ENCODE results near the gene KRTAP4-5.
"Not testable (repeated sequence)": the region's sequence is repeated elsewhere in the genome, so short reads cannot be mapped to it uniquely, and the experiment has no call there.

KRTAP4-5 gene

GRCh38 chr17:41121742-41122141 is 27.9 kb downstream of the KRTAP4-5 start:
- no peak for TF ChIP-seq CTCF (IDR thresholded peaks at IDR 0.05; ENCODE audit: low read depth, low read length)
- H3K79me2 ChIP-seq (ENCODE audit: low read length), result no peaks in the 10 kb centered on the region
- no peaks in the 10 kb centered on the region for H3K4me1 ChIP-seq (ENCODE audit: low read length)
- H4K20me1 ChIP-seq (ENCODE audit: insufficient read depth, low read length), result no peaks in the 10 kb centered on the region
- H3K27ac ChIP-seq (ENCODE audit: low read length), result no peak overlapping the region
- peaks cover 9% of the 10 kb centered on the region; the same call in 1 of the 2 replicates for H3K27me3 ChIP-seq (ENCODE audit: low read depth, low read length)
- no peaks in the 10 kb centered on the region for H3K9me3 ChIP-seq (ENCODE audit: insufficient read depth, low read length)
- H3K4me3 ChIP-seq (ENCODE audit: low read length), result no peak overlapping the region
- H3K9ac ChIP-seq (ENCODE audit: low read length), result no peak overlapping the region
- no peak overlapping the region for H3K4me2 ChIP-seq (ENCODE audit: low read length)
- H2AFZ ChIP-seq (ENCODE audit: low read depth, low read length), result no peak overlapping the region
- H3K36me3 ChIP-seq (replicated peaks; ENCODE audit: low read depth, low read length), result no peaks in the 10 kb centered on the region

- H3K9me3 ChIP-seq (ENCODE audit: insufficient read depth, low read length); H3K4me3 ChIP-seq (ENCODE audit: low read length); H4K20me1 ChIP-seq (ENCODE audit: insufficient read depth, low read length); H3K4me1 ChIP-seq (ENCODE audit: low read length); H3K36me3 ChIP-seq (replicated peaks; ENCODE audit: low read depth, low read length); H3K9ac ChIP-seq (ENCODE audit: low read length); H3K27ac ChIP-seq (ENCODE audit: low read length); H2AFZ ChIP-seq (ENCODE audit: low read depth, low read length); H3K27me3 ChIP-seq (ENCODE audit: low read depth, low read length); H3K79me2 ChIP-seq (ENCODE audit: low read length); H3K4me2 ChIP-seq (ENCODE audit: low read length): not testable (repeated sequence)
Measured at GRCh38 chr17:41119696-41120690, 29.6 kb downstream of the KRTAP4-5 start.

GRCh38 chr17:41118721-41119120 is 30.9 kb downstream of the KRTAP4-5 start:
- Histone ChIP-seq H4K20me1 (ENCODE audit: insufficient read depth, low read length) (no peaks in the 10 kb centered on the region), H3K4me3 (ENCODE audit: low read length) (no peak overlapping the region), H3K79me2 (ENCODE audit: low read length) (no peaks in the 10 kb centered on the region), H3K9me3 (ENCODE audit: insufficient read depth, low read length) (no peaks in the 10 kb centered on the region), H3K4me2 (ENCODE audit: low read length) (no peak overlapping the region), H3K4me1 (ENCODE audit: low read length) (no peaks in the 10 kb centered on the region), H3K27ac (ENCODE audit: low read length) (no peak overlapping the region), H3K9ac (ENCODE audit: low read length) (no peak overlapping the region), H2AFZ (ENCODE audit: low read depth, low read length) (no peak overlapping the region), H3K36me3 (replicated peaks; ENCODE audit: low read depth, low read length) (no peaks in the 10 kb centered on the region), H3K27me3 (ENCODE audit: low read depth, low read length) (peaks cover 5% of the 10 kb centered on the region; the same call in 1 of the 2 replicates)
- TF ChIP-seq CTCF (IDR thresholded peaks at IDR 0.05; ENCODE audit: low read depth, low read length) (no peak), EZH2phosphoT487 (IDR thresholded peaks at IDR 0.05; ENCODE audit: low read depth) (no peak)

- not testable (repeated sequence) for H3K27me3 ChIP-seq (ENCODE audit: low read depth, low read length); H3K9ac ChIP-seq (ENCODE audit: low read length); H3K4me2 ChIP-seq (ENCODE audit: low read length); H3K36me3 ChIP-seq (replicated peaks; ENCODE audit: low read depth, low read length); H3K9me3 ChIP-seq (ENCODE audit: insufficient read depth, low read length); H3K79me2 ChIP-seq (ENCODE audit: low read length); H3K4me1 ChIP-seq (ENCODE audit: low read length); H3K4me3 ChIP-seq (ENCODE audit: low read length); H2AFZ ChIP-seq (ENCODE audit: low read depth, low read length); H3K27ac ChIP-seq (ENCODE audit: low read length); H4K20me1 ChIP-seq (ENCODE audit: insufficient read depth, low read length)
Measured at GRCh38 chr17:41117846-41118386, 31.7 kb downstream of the KRTAP4-5 start, which contains the start of gene KRTAP4-11. Gene KRTAP4-11 (minus strand): TSS chr17:41118373. CDS start chr17:41118315, 58 bp downstream.

GRCh38 chr17:41116297-41116696 is 33.3 kb downstream of the KRTAP4-5 start:
- Histone ChIP-seq H3K4me1 (ENCODE audit: low read length) (no peaks in the 10 kb centered on the region), H3K9me3 (ENCODE audit: insufficient read depth, low read length) (no peaks in the 10 kb centered on the region), H3K79me2 (ENCODE audit: low read length) (no peaks in the 10 kb centered on the region), H3K36me3 (replicated peaks; ENCODE audit: low read depth, low read length) (no peaks in the 10 kb centered on the region), H3K27me3 (ENCODE audit: low read depth, low read length) (no peaks in the 10 kb centered on the region), H2AFZ (ENCODE audit: low read depth, low read length) (no peak overlapping the region), H3K27ac (ENCODE audit: low read length) (no peak overlapping the region), H3K4me2 (ENCODE audit: low read length) (no peak overlapping the region), H3K9ac (ENCODE audit: low read length) (no peak overlapping the region), H3K4me3 (ENCODE audit: low read length) (no peak overlapping the region), H4K20me1 (ENCODE audit: insufficient read depth, low read length) (no peaks in the 10 kb centered on the region)
- TF ChIP-seq EZH2phosphoT487 (IDR thresholded peaks at IDR 0.05; ENCODE audit: low read depth) (no peak), CTCF (IDR thresholded peaks at IDR 0.05; ENCODE audit: low read depth, low read length) (no peak)
